Measurements from ENCODE around the gene CDH4.

- TF ChIP-seq CTCF (IDR thresholded peaks at IDR 0.05) (no peak), POLR2A (IDR thresholded peaks at IDR 0.05) (no peak)
These were observed 230.2 kb downstream of the CDH4 start for GRCh38 chr20:61482056-61482887.

Measured in prostate gland (tissue), 2 donors.